K562 (cell line): ENCODE measurements around the gene TXLNA. TPM values are rescaled to one million over a fixed set of nuclear protein-coding genes. Genes with fewer than 3 reads are reported as not detected.

Experiments used
- ADNP ChIP-seq: fragments of 200-800 bp; sonication (Bioruptor generic); IDR thresholded peaks from 2 replicates; pipeline ENCODE4 v1.6.1; 2016; ENCODE audit warnings: missing genetic modification characterization, missing compliant biosample characterization
- CHAMP1 ChIP-seq: fragments of 450-650 bp; IDR thresholded peaks from 2 replicates; pipeline ENCODE4 v1.6.1; 2016; ENCODE audit warnings: mild to moderate bottlenecking
- CREM ChIP-seq: IDR thresholded peaks from 2 replicates; pipeline ENCODE4 v1.6.1; 2014; ENCODE audit warnings: antibody characterized with exemption, low read depth
- ELK1 ChIP-seq: sonication (generic); formaldehyde crosslinking; IDR thresholded peaks from 2 replicates; pipeline ENCODE4 v1.8.1; 2022; ENCODE audit warnings: missing genetic modification reagents
- HBP1 ChIP-seq: fragments of 450-650 bp; formaldehyde crosslinking; IDR thresholded peaks from 2 replicates; pipeline ENCODE4 v1.4.0; 2022; ENCODE audit warnings: missing genetic modification characterization
- KDM2B ChIP-seq: fragments of 250-450 bp; sonication (Bioruptor Pico); IDR thresholded peaks from 2 replicates; pipeline ENCODE4 v1.8.0; 2021; ENCODE audit warnings: mild to moderate bottlenecking, moderate library complexity
- PREB ChIP-seq: sonication (generic); formaldehyde crosslinking; IDR thresholded peaks from 2 replicates; pipeline ENCODE4 v1.8.1; 2023; ENCODE audit warnings: mild to moderate bottlenecking, missing genetic modification reagents
- RAD21 ChIP-seq, 2 experiments: fragments of 250-450 bp in 1 of 2; fragments of 450-650 bp in 1 of 2; sonication (Bioruptor Pico) in 1 of 2; formaldehyde crosslinking in 1 of 2; IDR thresholded peaks in 1 of 2; conservative IDR thresholded peaks in 1 of 2; 2 replicates each; pipeline versions ENCODE4 v1.4.0 to v1.8.0; 2020 to 2022; ENCODE audit warnings: mild to moderate bottlenecking in 2 of 2, moderate library complexity in 1 of 2
- YY1 ChIP-seq, 3 experiments: IDR thresholded peaks; 2 replicates each; pipeline ENCODE4 v1.6.1; 2011; ENCODE audit warnings: low read length in 2 of 3, mild to moderate bottlenecking in 2 of 3, moderate library complexity in 2 of 3, borderline replicate concordance in 1 of 3, control low read depth in 1 of 3, low read depth in 1 of 3; ENCODE audit not compliant: insufficient read depth in 3 of 3, insufficient replicate concordance in 2 of 3, control insufficient read depth in 1 of 3, insufficient read length in 1 of 3; ENCODE audit errors: extremely low read depth in 1 of 3
- ZBTB33 ChIP-seq: sonication (generic); formaldehyde crosslinking; IDR thresholded peaks from 2 replicates; pipeline ENCODE4 v1.8.1; 2023; ENCODE audit warnings: mild to moderate bottlenecking, missing genetic modification reagents
- ZKSCAN8 ChIP-seq: fragments of 200-800 bp; sonication (Bioruptor generic); IDR thresholded peaks from 2 replicates; pipeline ENCODE4 v1.6.1; 2016; ENCODE audit warnings: missing genetic modification characterization, missing compliant biosample characterization
- ZNF639 ChIP-seq, 2 experiments: fragments of 200-800 bp in 1 of 2; sonication (Bioruptor generic) in 1 of 2; sonication (generic) in 1 of 2; formaldehyde crosslinking in 1 of 2; IDR thresholded peaks in 1 of 2; conservative IDR thresholded peaks in 1 of 2; 2 replicates each; pipeline versions ENCODE4 v1.5.0 to v1.6.1; 2016 to 2020; ENCODE audit warnings: missing compliant biosample characterization in 1 of 2, missing genetic modification characterization in 1 of 2, missing genetic modification reagents in 1 of 2
- ZNF668 ChIP-seq: fragments of 250-450 bp; sonication (Bioruptor Pico); IDR thresholded peaks from 2 replicates; pipeline ENCODE4 v1.8.0; 2022; ENCODE audit warnings: mild to moderate bottlenecking, inconsistent platforms
- polyA plus RNA-seq, 8 experiments: library from polyadenylated mRNA; depleted of rRNA in 4 of 8; stranded (reverse) in 5 of 8; unstranded in 3 of 8; fragments of >200 nt; fragmentation: Nextera tagmentation in 2 of 8; fragmentation: Illumina TruSeq in 1 of 8; extraction: Ambion mirVana in 2 of 8; extraction: Trizol in 1 of 8; gene quantifications; 2 replicates each; pipeline versions ENCODE4 v1.2.1 to v1.2.3, GENCODE V29; 2011 to 2014; ENCODE audit warnings: inconsistent platforms in 1 of 8, missing spikeins in 1 of 8
- total RNA-seq, 7 experiments: library from RNA; depleted of rRNA in 6 of 7; stranded (reverse); fragments of >200 nt in 6 of 7; fragmentation: Illumina TruSeq in 2 of 7; extraction: Trizol in 2 of 7; gene quantifications; 2 replicates each; pipeline versions ENCODE4 v1.2.1 to v1.2.3, GENCODE V29; 2011 to 2021; ENCODE audit warnings: low replicate concordance in 1 of 7

The TXLNA gene
- total and polyA plus RNA-seq, 9 of the 15 experiments (the other 6 are each of a cell fraction or from before 2014, with no cell fraction given): 9.2 to 54.5 (median 39.3) TPM

GRCh38 chr1:32179443-32180185 lies at the start of gene TXLNA (continued):
- TF ChIP-seq CHAMP1 (no peak), ELK1 (CRISPR knock-in tag) (no peak), YY1 (IDR thresholded peaks at IDR 0.05; ENCODE audit: borderline replicate concordance in 1 of 3, control insufficient read depth in 1 of 3, extremely low read depth in 1 of 3, insufficient read depth in 3 of 3, insufficient read length in 1 of 3, insufficient replicate concordance in 2 of 3, low read depth in 1 of 3, low read length in 2 of 3) (peak; percentile 11 to 74 (median 63)), PREB (CRISPR knock-in tag) (no peak), ZNF668 (CRISPR knock-in tag) (no peak), ZNF639 (CRISPR knock-in tag; conservative IDR thresholded peaks at IDR 0.05 in 1 of 2, IDR thresholded peaks at IDR 0.05 in 1 of 2) (peak in 1 of 2 experiments; percentile 96; a peak in 2 of 4 replicates), ZBTB33 (CRISPR knock-in tag) (peak; percentile 68), HBP1 (CRISPR knock-in tag) (0 out of 2 replicates have a peak, but pooled peaks have one; percentile 8), CREM (peak; percentile 79), KDM2B (CRISPR knock-in tag) (peak; percentile 95), ZKSCAN8 (CRISPR knock-in tag) (no peak), ADNP (tag) (no peak), RAD21 (CRISPR knock-in tag; conservative IDR thresholded peaks at IDR 0.05 in 1 of 2, IDR thresholded peaks at IDR 0.05 in 1 of 2) (no peak)
